HepG2 (cell line): Measurements from ENCODE around the gene ERMAP. TPM values are rescaled to one million over a fixed set of nuclear protein-coding genes. Genes with fewer than 3 reads are reported as not detected.

Experiments used
- polyA plus RNA-seq, 8 experiments: library from polyadenylated mRNA; depleted of rRNA in 3 of 8; stranded (reverse) in 7 of 8; unstranded in 1 of 8; fragments of >200 nt; fragmentation: Illumina TruSeq in 4 of 8; extraction: Trizol in 4 of 8; gene quantifications; 2 replicates each; pipeline versions ENCODE4 v1.2.1 to v1.2.3, GENCODE V29; 2011 to 2016; ENCODE audit warnings: low read depth in 4 of 8, missing spikeins in 1 of 8, mixed read lengths in 1 of 8; ENCODE audit not compliant: insufficient read depth in 1 of 8
- total RNA-seq, 5 experiments: library from RNA; depleted of rRNA; stranded (reverse); fragments of >200 nt; fragmentation: Illumina TruSeq; extraction: Trizol; gene quantifications; 2 replicates each; pipeline ENCODE4 v1.2.3, GENCODE V29; 2016; ENCODE audit warnings: low read depth in 1 of 5
- TF ChIP-seq, protein P1 (sequence below): sonication (generic); formaldehyde crosslinking; IDR thresholded peaks from 2 replicates; pipeline ENCODE4 v1.8.1; 2023; ENCODE audit warnings: mild to moderate bottlenecking, missing genetic modification reagents

Gene ERMAP
- total and polyA plus RNA-seq, 2 of the 13 experiments (the other 11 are each of a cell fraction or from before 2014, with no cell fraction given): 2.2 to 4.4 TPM

DNA sequence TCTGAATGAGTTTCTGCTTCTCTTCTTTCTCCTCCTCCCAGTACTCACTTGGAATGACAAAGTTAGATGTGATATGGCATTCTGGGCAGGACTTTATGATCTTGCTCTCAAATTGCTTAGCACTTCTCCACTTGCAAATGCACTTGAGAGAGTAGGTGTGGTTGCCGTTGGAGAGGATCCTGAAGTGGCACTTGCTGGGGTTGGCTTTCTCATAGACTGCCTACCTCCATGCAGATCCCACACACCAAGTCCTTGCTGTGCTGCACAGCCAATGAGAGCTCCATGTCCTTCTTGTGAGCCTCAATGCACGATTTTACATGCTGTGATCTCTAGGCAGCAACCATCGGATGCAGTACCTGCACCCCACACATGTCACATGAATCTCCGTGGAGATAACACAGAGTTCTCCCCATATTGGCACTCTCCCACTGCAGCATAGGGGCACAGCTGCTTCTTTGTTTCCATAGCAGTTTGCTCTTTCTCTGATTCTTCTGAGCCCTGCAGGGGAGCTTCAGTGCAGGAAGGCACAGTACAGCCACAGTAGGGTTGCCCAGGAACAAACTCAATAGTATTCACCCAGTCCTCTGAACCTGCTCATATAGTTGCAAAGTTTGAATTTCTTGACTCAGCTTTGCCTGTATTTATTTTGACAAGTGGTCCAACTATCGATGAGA is 74.7 kb downstream of the ERMAP start (continued):
- TF ChIP-seq, protein P1, sequence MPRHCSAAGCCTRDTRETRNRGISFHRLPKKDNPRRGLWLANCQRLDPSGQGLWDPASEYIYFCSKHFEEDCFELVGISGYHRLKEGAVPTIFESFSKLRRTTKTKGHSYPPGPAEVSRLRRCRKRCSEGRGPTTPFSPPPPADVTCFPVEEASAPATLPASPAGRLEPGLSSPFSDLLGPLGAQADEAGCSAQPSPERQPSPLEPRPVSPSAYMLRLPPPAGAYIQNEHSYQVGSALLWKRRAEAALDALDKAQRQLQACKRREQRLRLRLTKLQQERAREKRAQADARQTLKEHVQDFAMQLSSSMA (CRISPR knock-in tag): no peak

Other genes with a start within 250 kb of the ERMAP start
- gene PPIH, start 158.7 kb upstream of the ERMAP start, total RNA-seq (2016; rRNA removed; fragmentation: Illumina TruSeq; extraction: Trizol): 72.6 and 93.3 TPM in 2 replicates
- 18.7 and 29.9 TPM in 2 replicates for gene PPIH, start 158.7 kb upstream of the ERMAP start, polyA plus RNA-seq (2011; rRNA removed)
- gene YBX1, start 134.7 kb upstream of the ERMAP start, total RNA-seq (2016; rRNA removed; fragmentation: Illumina TruSeq; extraction: Trizol): 500 and 628 TPM in 2 replicates
- 228 and 339 TPM in 2 replicates for gene YBX1, start 134.7 kb upstream of the ERMAP start, polyA plus RNA-seq (2011; rRNA removed)
- gene CLDN19, start 76.9 kb upstream of the ERMAP start, total RNA-seq (2016; rRNA removed; fragmentation: Illumina TruSeq; extraction: Trizol): 4.3 and 7.6 TPM in 2 replicates
- 5.0 and 5.3 TPM in 2 replicates for gene CLDN19, start 76.9 kb upstream of the ERMAP start, polyA plus RNA-seq (2011; rRNA removed)
- gene P3H1, start 50.1 kb upstream of the ERMAP start, total RNA-seq (2016; rRNA removed; fragmentation: Illumina TruSeq; extraction: Trizol): 18.7 and 64.6 TPM in 2 replicates
- gene P3H1, start 50.1 kb upstream of the ERMAP start, polyA plus RNA-seq (2011; rRNA removed): 113 and 120 TPM in 2 replicates
- gene C1orf50, start 49.9 kb upstream of the ERMAP start, total RNA-seq (2016; rRNA removed; fragmentation: Illumina TruSeq; extraction: Trizol): 4.8 and 5.3 TPM in 2 replicates
- 4.3 and 5.5 TPM in 2 replicates for gene C1orf50, start 49.9 kb upstream of the ERMAP start, polyA plus RNA-seq (2011; rRNA removed)
- 0.15 and 0.24 TPM in 2 replicates for gene TMEM269, start 32.1 kb upstream of the ERMAP start, total RNA-seq (2016; rRNA removed; fragmentation: Illumina TruSeq; extraction: Trizol)
- gene TMEM269, start 32.1 kb upstream of the ERMAP start, polyA plus RNA-seq (2011; rRNA removed): 0.14 and 0.21 TPM in 2 replicates
- 45.2 and 48.2 TPM in 2 replicates for gene SVBP, start 275 bp downstream of the ERMAP start, total RNA-seq (2016; rRNA removed; fragmentation: Illumina TruSeq; extraction: Trizol)
- 22.5 and 28.8 TPM in 2 replicates for gene SVBP, start 275 bp downstream of the ERMAP start, polyA plus RNA-seq (2011; rRNA removed)
- 7.8 and 8.2 TPM in 2 replicates for gene ZNF691, start 29.5 kb downstream of the ERMAP start, total RNA-seq (2016; rRNA removed; fragmentation: Illumina TruSeq; extraction: Trizol)
- gene ZNF691, start 29.5 kb downstream of the ERMAP start, polyA plus RNA-seq (2011; rRNA removed): 6.0 and 7.6 TPM in 2 replicates
- gene SLC2A1, start 141.7 kb downstream of the ERMAP start, total RNA-seq (2016; rRNA removed; fragmentation: Illumina TruSeq; extraction: Trizol): 54.3 and 125 TPM in 2 replicates
- gene SLC2A1, start 141.7 kb downstream of the ERMAP start, polyA plus RNA-seq (2011; rRNA removed): 315 and 423 TPM in 2 replicates